Measurements from ENCODE around the gene RPP38.

Gene RPP38

DNA sequence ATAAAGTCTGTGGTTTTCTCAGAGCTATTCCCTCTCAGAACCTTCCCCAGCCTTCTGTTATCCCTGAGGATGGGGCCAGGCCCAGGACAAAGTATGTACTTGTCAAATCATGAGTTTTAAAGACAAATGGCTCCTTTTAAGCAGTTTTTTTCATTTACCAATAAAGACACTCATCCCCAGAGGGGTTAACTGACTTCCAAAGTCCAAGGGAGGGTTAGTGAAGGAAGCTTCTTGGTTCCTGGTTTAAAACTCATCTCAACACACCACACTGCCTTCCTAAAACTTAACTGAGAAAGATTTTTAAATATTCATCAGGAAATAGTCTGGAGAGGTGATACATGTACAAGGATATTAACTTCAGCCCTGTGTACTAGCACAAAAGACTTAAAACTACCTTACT, 55.4 kb downstream of the RPP38 start:
- H3K4me3 ChIP-seq (ENCODE audit: extremely low read depth, insufficient read depth, low read length, poor library complexity, severe bottlenecking): no peak overlapping the region
- no peaks in the 10 kb centered on the region for H3K4me1 ChIP-seq (ENCODE audit: control insufficient read depth, insufficient read depth, low read length, poor library complexity, severe bottlenecking)
- no peaks in the 10 kb centered on the region for H3K9me3 ChIP-seq (ENCODE audit: control insufficient read depth, low read length)
- H3K27ac ChIP-seq (ENCODE audit: low read depth, low read length, severe bottlenecking): no peak overlapping the region
- peaks cover 7% of the 10 kb centered on the region for H3K36me3 ChIP-seq (ENCODE audit: control insufficient read depth, insufficient read depth, low read length)
